ENCODE results near the gene TMPRSS4. TPM values are rescaled to one million over a fixed set of nuclear protein-coding genes. Genes with fewer than 3 reads are reported as not detected.
A peak's percentile ranks its signal among the peaks of the same experiment; 100 is the strongest.

TMPRSS4 gene
- polyA plus RNA-seq, 3 donors: not detected

DNA sequence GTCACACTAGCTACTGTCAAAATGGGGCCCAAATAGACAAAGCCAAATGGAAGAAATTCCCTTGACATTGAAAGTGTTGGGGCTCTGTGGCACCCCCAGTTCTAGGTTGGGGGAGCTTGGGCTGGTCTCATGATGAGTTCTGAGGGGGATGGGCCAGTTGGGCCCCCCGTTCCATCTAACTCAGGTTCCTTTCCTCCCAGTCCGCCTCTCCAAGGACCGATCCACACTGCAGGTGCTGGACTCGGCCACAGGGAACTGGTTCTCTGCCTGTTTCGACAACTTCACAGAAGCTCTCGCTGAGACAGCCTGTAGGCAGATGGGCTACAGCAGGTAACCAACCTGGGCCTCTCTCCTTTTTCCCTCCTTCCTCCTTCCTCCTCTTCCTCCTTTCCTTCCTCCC lies 27.6 kb downstream of the TMPRSS4 start:
- Histone ChIP-seq H3K27ac (ENCODE audit: low read depth in 1 of 2, low read length in 2 of 2) (no peak overlapping the region), H3K79me2 (ENCODE audit: insufficient read depth, low read length) (no peaks in the 10 kb centered on the region), H3K9ac (ENCODE audit: insufficient read depth, low read length, poor library complexity, severe bottlenecking) (no peak overlapping the region), H2AFZ (ENCODE audit: insufficient read depth, low read depth, low read length, poor library complexity, severe bottlenecking) (no peak overlapping the region), H3K27me3 (ENCODE audit: control insufficient read depth in 2 of 2, insufficient read depth in 2 of 2, low read length in 2 of 2) (no peaks in the 10 kb centered on the region), H3K4me3 (replicated peaks in 1 of 3; ENCODE audit: low read depth in 2 of 3, low read length in 3 of 3) (no peak overlapping the region), H4K20me1 (ENCODE audit: insufficient read depth, low read length) (no peaks in the 10 kb centered on the region), H3K36me3 (replicated peaks in 1 of 2; ENCODE audit: control insufficient read depth in 1 of 2, insufficient read depth in 2 of 2, low read length in 2 of 2) (no peaks in the 10 kb centered on the region), H3K4me2 (replicated peaks; ENCODE audit: extremely low read depth, low read length, poor library complexity, severe bottlenecking) (no peak overlapping the region), H3K9me3 (replicated peaks in 1 of 2; ENCODE audit: control insufficient read depth in 1 of 2, insufficient read depth in 1 of 2, low read length in 2 of 2) (no peaks in the 10 kb centered on the region), H3K4me1 (ENCODE audit: control insufficient read depth in 1 of 2, insufficient read depth in 2 of 2, low read length in 2 of 2) (no peaks in the 10 kb centered on the region)
- TF ChIP-seq, protein P1, sequence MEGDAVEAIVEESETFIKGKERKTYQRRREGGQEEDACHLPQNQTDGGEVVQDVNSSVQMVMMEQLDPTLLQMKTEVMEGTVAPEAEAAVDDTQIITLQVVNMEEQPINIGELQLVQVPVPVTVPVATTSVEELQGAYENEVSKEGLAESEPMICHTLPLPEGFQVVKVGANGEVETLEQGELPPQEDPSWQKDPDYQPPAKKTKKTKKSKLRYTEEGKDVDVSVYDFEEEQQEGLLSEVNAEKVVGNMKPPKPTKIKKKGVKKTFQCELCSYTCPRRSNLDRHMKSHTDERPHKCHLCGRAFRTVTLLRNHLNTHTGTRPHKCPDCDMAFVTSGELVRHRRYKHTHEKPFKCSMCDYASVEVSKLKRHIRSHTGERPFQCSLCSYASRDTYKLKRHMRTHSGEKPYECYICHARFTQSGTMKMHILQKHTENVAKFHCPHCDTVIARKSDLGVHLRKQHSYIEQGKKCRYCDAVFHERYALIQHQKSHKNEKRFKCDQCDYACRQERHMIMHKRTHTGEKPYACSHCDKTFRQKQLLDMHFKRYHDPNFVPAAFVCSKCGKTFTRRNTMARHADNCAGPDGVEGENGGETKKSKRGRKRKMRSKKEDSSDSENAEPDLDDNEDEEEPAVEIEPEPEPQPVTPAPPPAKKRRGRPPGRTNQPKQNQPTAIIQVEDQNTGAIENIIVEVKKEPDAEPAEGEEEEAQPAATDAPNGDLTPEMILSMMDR (IDR thresholded peaks at IDR 0.05): no peak
- H3K9me3 Mint-ChIP-seq: no peaks in the 10 kb centered on the region
- H3K4me3 Mint-ChIP-seq: no peak overlapping the region
- peaks cover 1% of the 10 kb centered on the region for H3K4me1 Mint-ChIP-seq
- peak overlapping the region in 3 of 7 donors; percentile 27 to 47 (median 41) for H3K27ac Mint-ChIP-seq
- intact Hi-C loops (cut with micrococcal nuclease): no loop called here
- no peaks in the 10 kb centered on the region for H3K36me3 Mint-ChIP-seq
- H3K27me3 Mint-ChIP-seq (ENCODE audit: low read depth in 3 of 3): peaks cover 0 to 11% (median 0%) of the 10 kb centered on the region in 3 donors
- 98% methylated on average over 6 of the region's 6 CpGs for WGBS (ENCODE audit: insufficient coverage)
- no peak for DNase-seq

DNA sequence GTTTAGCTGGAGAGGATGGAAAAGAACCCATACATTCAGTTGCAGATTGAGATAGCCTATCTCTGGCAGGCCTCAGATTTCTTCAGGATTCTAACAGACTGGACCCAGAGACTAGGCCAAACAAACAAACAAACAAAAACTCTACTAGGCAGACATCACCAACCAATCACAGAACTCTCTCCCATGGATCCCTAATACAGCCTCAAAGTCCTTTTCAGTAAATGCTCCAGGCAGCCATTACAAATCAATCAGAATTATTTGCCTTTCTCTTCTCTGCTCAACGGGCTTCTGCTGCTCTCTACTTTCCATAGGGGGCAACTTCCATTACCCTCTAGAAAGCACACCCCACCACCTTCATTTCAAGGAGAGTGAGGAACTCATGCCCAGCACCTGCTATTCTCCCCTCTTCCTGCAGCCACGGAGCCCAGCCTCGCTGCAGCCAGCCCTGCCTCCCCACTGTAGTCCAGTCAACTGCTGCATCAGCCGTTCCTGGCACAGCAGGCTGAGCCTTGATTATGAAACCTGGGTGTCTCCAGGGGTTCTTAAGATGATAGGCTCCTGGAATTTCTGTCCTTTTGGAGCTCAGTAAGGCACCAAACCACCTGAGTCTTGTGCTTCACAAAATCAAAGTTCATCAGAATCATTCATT lies 28.9 kb downstream of the TMPRSS4 start:
- Histone ChIP-seq H3K9ac (ENCODE audit: insufficient read depth, low read length, poor library complexity, severe bottlenecking) (no peak overlapping the region), H3K27me3 (ENCODE audit: control insufficient read depth in 2 of 2, insufficient read depth in 2 of 2, low read length in 2 of 2) (no peaks in the 10 kb centered on the region), H4K20me1 (ENCODE audit: insufficient read depth, low read length) (no peaks in the 10 kb centered on the region), H3K4me3 (replicated peaks in 1 of 3; ENCODE audit: low read depth in 2 of 3, low read length in 3 of 3) (no peak overlapping the region), H3K27ac (ENCODE audit: low read depth in 1 of 2, low read length in 2 of 2) (no peak overlapping the region), H3K79me2 (ENCODE audit: insufficient read depth, low read length) (no peaks in the 10 kb centered on the region), H3K9me3 (replicated peaks in 1 of 2; ENCODE audit: control insufficient read depth in 1 of 2, insufficient read depth in 1 of 2, low read length in 2 of 2) (no peaks in the 10 kb centered on the region), H3K36me3 (replicated peaks in 1 of 2; ENCODE audit: control insufficient read depth in 1 of 2, insufficient read depth in 2 of 2, low read length in 2 of 2) (no peaks in the 10 kb centered on the region), H2AFZ (ENCODE audit: insufficient read depth, low read depth, low read length, poor library complexity, severe bottlenecking) (no peak overlapping the region), H3K4me1 (ENCODE audit: control insufficient read depth in 1 of 2, insufficient read depth in 2 of 2, low read length in 2 of 2) (no peaks in the 10 kb centered on the region), H3K4me2 (replicated peaks; ENCODE audit: extremely low read depth, low read length, poor library complexity, severe bottlenecking) (no peak overlapping the region)
- Mint-ChIP-seq H3K27ac (no peak overlapping the region), H3K27me3 (ENCODE audit: low read depth in 3 of 3) (peaks cover 0 to 7% (median 0%) of the 10 kb centered on the region in 3 donors), H3K4me3 (no peak overlapping the region), H3K9me3 (no peaks in the 10 kb centered on the region), H3K4me1 (peaks cover 1% of the 10 kb centered on the region), H3K36me3 (no peaks in the 10 kb centered on the region)
- intact Hi-C loops (cut with micrococcal nuclease): no loop called here
- DNase-seq: no peak
- WGBS (ENCODE audit: insufficient coverage): 72% methylated on average over 4 of the region's 4 CpGs
- TF ChIP-seq, protein P1 (IDR thresholded peaks at IDR 0.05): no peak

Data from CD14-positive monocyte (primary cell).